HEK293T (cell line): ENCODE data around the gene PSMA5.

Experiments used
- CTCF ChIA-PET: fragments of 350-600 bp; formaldehyde crosslinking; extraction: SDS; loops from one replicate; lab custom pipeline; 2021; ENCODE audit warnings: antibody characterized with exemption, inconsistent platforms; lab: Yijun Ruan, JAX
- POLR2A ChIA-PET: fragments of 350-600 bp; formaldehyde crosslinking; extraction: SDS; loops from one replicate; lab custom pipeline; 2020; ENCODE audit warnings: antibody characterized with exemption, inconsistent platforms; lab: Yijun Ruan, JAX
- DNase-seq: peaks from one replicate; pipeline ENCODE4 v3.0.0; 2012; ENCODE audit warnings: mixed read lengths; ENCODE audit errors: extremely low spot score
- ARNT ChIP-seq: fragments of 450-650 bp; IDR thresholded peaks from 2 replicates; pipeline ENCODE4 v1.6.1; 2017; ENCODE audit warnings: mild to moderate bottlenecking
- BHLHE40 ChIP-seq: fragments of 450-650 bp; IDR thresholded peaks from 2 replicates; pipeline ENCODE4 v1.6.1; 2016; ENCODE audit warnings: mild to moderate bottlenecking, moderate library complexity, borderline replicate concordance
- CTBP1 ChIP-seq: fragments of 450-650 bp; IDR thresholded peaks from 2 replicates; pipeline ENCODE4 v1.6.1; 2016; ENCODE audit warnings: borderline replicate concordance
- ELF4 ChIP-seq: fragments of 450-650 bp; IDR thresholded peaks from 2 replicates; pipeline ENCODE4 v1.6.1; 2017; ENCODE audit warnings: antibody characterized with exemption
- FOXA1 ChIP-seq: fragments of 450-650 bp; IDR thresholded peaks from 2 replicates; pipeline ENCODE4 v1.6.1; 2016; ENCODE audit warnings: mild to moderate bottlenecking
- FOXK2 ChIP-seq: fragments of 450-650 bp; IDR thresholded peaks from 2 replicates; pipeline ENCODE4 v1.6.1; 2016; ENCODE audit warnings: mild to moderate bottlenecking
- FOXM1 ChIP-seq: fragments of 450-650 bp; IDR thresholded peaks from 2 replicates; pipeline ENCODE4 v1.6.1; 2017; ENCODE audit warnings: mild to moderate bottlenecking, borderline replicate concordance
- HDGF ChIP-seq: fragments of 450-650 bp; IDR thresholded peaks from 2 replicates; pipeline ENCODE4 v1.6.1; 2017; ENCODE audit warnings: antibody characterized with exemption, borderline replicate concordance
- L3MBTL2 ChIP-seq: fragments of 450-650 bp; conservative IDR thresholded peaks from 2 replicates; pipeline ENCODE4 v1.6.1; 2016; ENCODE audit warnings: mild to moderate bottlenecking
- LEF1 ChIP-seq: fragments of 450-650 bp; IDR thresholded peaks from 2 replicates; pipeline ENCODE4 v1.6.1; 2017; ENCODE audit warnings: mild to moderate bottlenecking, borderline replicate concordance
- NFRKB ChIP-seq: fragments of 450-650 bp; IDR thresholded peaks from 2 replicates; pipeline ENCODE4 v1.6.1; 2016; ENCODE audit warnings: mild to moderate bottlenecking, moderate library complexity
- SP1 ChIP-seq: fragments of 450-650 bp; IDR thresholded peaks from 2 replicates; pipeline ENCODE4 v1.6.1; 2017
- SUZ12 ChIP-seq: fragments of 450-650 bp; IDR thresholded peaks from 2 replicates; pipeline ENCODE4 v1.6.1; 2016; ENCODE audit warnings: mild to moderate bottlenecking
- TARDBP ChIP-seq: fragments of 450-650 bp; IDR thresholded peaks from 2 replicates; pipeline ENCODE4 v1.6.1; 2016
- ZNF384 ChIP-seq: fragments of 450-650 bp; IDR thresholded peaks from 2 replicates; pipeline ENCODE4 v1.6.1; 2016
- TF ChIP-seq, protein P1 (sequence below): fragments of 450-650 bp; IDR thresholded peaks from 2 replicates; pipeline ENCODE4 v1.6.1; 2016

PSMA5 gene

DNA sequence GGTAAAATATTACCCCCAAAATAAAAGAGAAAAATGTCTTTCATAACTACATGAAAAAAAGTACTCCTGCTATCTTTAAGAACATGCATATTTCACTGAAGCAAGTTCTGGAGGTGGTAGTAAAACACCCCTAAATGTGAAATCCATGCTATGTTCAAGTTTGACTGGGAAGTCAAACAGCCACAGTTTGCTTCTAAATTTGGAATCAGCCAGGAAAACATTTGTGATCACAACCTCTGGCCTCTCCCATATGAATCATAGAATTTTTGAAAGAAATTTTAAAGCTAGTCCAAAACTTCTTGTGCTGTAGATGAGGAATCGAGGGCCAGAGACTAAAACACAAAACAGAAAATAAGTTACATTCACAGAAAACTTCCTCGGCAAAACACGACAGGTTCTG is 35.1 kb downstream of the PSMA5 start:
- DNase-seq = no peak
- ChIA-PET POLR2A (interaction anchor here (0.6 to 1.5 kb wide), 2 partner anchors 108 to 177 kb away, joined by 3 to 4 read pairs; partner anchors contain the start of genes PSRC1 and SARS1), CTCF (interaction anchor here (1.1 kb wide), 1 partner anchor 108 kb away, joined by 3 read pairs; the partner anchor contains the start of gene PSRC1)
- TF ChIP-seq ZNF384 (no peak), FOXM1 (no peak), SP1 (no peak), FOXA1 (no peak), LEF1 (no peak), ARNT (no peak), TARDBP (no peak), FOXK2 (no peak), HDGF (no peak), SUZ12 (no peak), L3MBTL2 (no peak), CTBP1 (no peak), NFRKB (no peak), ELF4 (no peak)
- TF ChIP-seq, protein P1, sequence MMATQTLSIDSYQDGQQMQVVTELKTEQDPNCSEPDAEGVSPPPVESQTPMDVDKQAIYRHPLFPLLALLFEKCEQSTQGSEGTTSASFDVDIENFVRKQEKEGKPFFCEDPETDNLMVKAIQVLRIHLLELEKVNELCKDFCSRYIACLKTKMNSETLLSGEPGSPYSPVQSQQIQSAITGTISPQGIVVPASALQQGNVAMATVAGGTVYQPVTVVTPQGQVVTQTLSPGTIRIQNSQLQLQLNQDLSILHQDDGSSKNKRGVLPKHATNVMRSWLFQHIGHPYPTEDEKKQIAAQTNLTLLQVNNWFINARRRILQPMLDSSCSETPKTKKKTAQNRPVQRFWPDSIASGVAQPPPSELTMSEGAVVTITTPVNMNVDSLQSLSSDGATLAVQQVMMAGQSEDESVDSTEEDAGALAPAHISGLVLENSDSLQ = no peak

- ChIA-PET POLR2A (interaction anchor here (1.1 to 1.2 kb wide), 2 partner anchors 9 to 36 kb away, joined by 3 to 4 read pairs; no protein-coding TSS in a partner anchor), CTCF (interaction anchor here (1.1 to 1.4 kb wide), 2 partner anchors 107 to 113 kb away, joined by 3 read pairs; partner anchors contain the start of gene PSRC1)
- no peak for TF ChIP-seq HDGF
- no peak for TF ChIP-seq FOXA1
- TF ChIP-seq, protein P1 = no peak
- no peak for TF ChIP-seq ZNF384
- no peak for TF ChIP-seq BHLHE40
- no peak for TF ChIP-seq L3MBTL2
- TF ChIP-seq SP1 = no peak
- TF ChIP-seq ARNT = no peak
- TF ChIP-seq FOXM1 = no peak
- TF ChIP-seq SUZ12 = no peak
- no peak for TF ChIP-seq CTBP1
- no peak for TF ChIP-seq TARDBP
- TF ChIP-seq NFRKB = no peak
- no peak for TF ChIP-seq LEF1
- TF ChIP-seq FOXK2 = no peak
- no peak for TF ChIP-seq ELF4
- DNase-seq = no peak
Measured at GRCh38 chr1:109389638-109390341, 36.5 kb downstream of the PSMA5 start.

- ChIA-PET POLR2A (interaction anchor here (1.1 to 1.2 kb wide), 2 partner anchors 10 to 37 kb away, joined by 3 to 4 read pairs; no protein-coding TSS in a partner anchor), CTCF (interaction anchor here (1.4 kb wide), 1 partner anchor 112 kb away, joined by 3 read pairs; no protein-coding TSS in a partner anchor)
- no peak for DNase-seq
- TF ChIP-seq BHLHE40 (no peak), ARNT (no peak), SUZ12 (no peak), ZNF384 (no peak), LEF1 (no peak), FOXA1 (no peak), HDGF (no peak), TARDBP (no peak), FOXK2 (no peak), L3MBTL2 (no peak), SP1 (no peak), CTBP1 (no peak), FOXM1 (no peak), ELF4 (no peak), NFRKB (no peak)
- TF ChIP-seq, protein P1 = no peak
Measured at GRCh38 chr1:109388884-109389637, 37.2 kb downstream of the PSMA5 start.

GRCh38 chr1:109388208-109388711 is 38.0 kb downstream of the PSMA5 start:
- TF ChIP-seq ELF4 = no peak
- TF ChIP-seq NFRKB = no peak
- no peak for TF ChIP-seq ARNT
- no peak for DNase-seq
- ChIA-PET CTCF (interaction anchor here (0.6 kb wide), 1 partner anchor 9 kb away, joined by 3 read pairs; no protein-coding TSS in a partner anchor), POLR2A (no interaction called here)

DNA sequence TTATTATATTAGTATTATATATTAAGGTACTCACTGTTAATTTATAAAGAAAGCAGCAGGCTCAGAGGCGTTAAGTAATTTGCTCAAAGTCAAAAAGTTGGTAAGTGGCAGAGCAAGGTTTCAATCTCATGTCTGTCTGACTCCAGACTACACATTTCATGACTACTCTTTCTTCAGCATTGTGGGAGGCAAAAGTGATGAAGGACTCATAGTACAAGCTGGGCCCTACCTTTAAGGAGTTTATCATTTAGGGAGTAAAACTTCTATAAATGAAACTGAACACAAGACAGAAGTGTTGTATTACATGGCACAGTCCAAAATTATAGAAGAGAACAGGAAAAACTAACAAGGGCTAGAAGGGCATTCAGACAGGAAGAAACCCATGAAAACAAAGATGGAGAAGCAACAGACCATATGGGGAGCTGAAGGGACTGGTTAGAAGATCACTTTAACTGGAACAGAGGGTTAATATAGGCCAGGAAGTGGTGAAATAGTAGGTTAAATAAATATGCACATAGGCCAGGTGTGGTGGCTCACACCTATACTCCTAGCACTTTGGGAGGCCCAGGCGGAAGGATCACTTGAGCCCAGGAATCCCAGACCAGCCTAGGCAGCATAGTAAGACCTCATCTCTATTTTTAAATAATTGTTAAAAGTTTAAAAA is 40.1 kb downstream of the PSMA5 start:
- TF ChIP-seq BHLHE40 = no peak
- no peak for TF ChIP-seq FOXM1
- no peak for TF ChIP-seq TARDBP
- TF ChIP-seq SP1 = no peak
- TF ChIP-seq SUZ12 = no peak
- no peak for TF ChIP-seq CTBP1
- no peak for TF ChIP-seq FOXK2
- no peak for TF ChIP-seq HDGF
- no peak for TF ChIP-seq LEF1
- ChIA-PET POLR2A (no interaction called here), CTCF (no interaction called here)
- DNase-seq = no peak
